Spleen (tissue), 7 donors: ENCODE results near the gene ATOH8.

Experiments
- POLR2A ChIP-seq, 3 donors: fragments of 450-650 bp; IDR thresholded peaks; one replicate each; pipeline ENCODE4 v1.5.1; 2017; ENCODE audit warnings: antibody characterized with exemption in 3 of 3, mild to moderate bottlenecking in 1 of 3
- POLR2AphosphoS5 ChIP-seq, 3 donors: sonication (generic); formaldehyde crosslinking; IDR thresholded peaks; one replicate each; pipeline ENCODE4 v1.5.1; 2017; ENCODE audit warnings: antibody characterized with exemption in 3 of 3
- TF ChIP-seq, protein P1 (sequence below), 11 experiments: fragments of 200-600 bp in 7 of 11; fragments of 450-650 bp in 4 of 11; sonication (generic) in 4 of 11; IDR thresholded peaks in 8 of 11; conservative IDR thresholded peaks in 3 of 11; 1 replicate in 7 of 11; 2 replicates in 4 of 11; pipeline versions ENCODE4 v1.4.0 to v1.8.0; 2016 to 2021; ENCODE audit warnings: antibody characterized with exemption in 11 of 11, inconsistent platforms in 4 of 11, mild to moderate bottlenecking in 1 of 11
- donor health status: DM: no; HTN: no; CAD: no; lungs with moderate emphysema.
- donor health status: DM: no; HTN: no; CAD: no.
- donor health status: DM: no; HTN: no; CAD: no.

- TF ChIP-seq, protein P1, sequence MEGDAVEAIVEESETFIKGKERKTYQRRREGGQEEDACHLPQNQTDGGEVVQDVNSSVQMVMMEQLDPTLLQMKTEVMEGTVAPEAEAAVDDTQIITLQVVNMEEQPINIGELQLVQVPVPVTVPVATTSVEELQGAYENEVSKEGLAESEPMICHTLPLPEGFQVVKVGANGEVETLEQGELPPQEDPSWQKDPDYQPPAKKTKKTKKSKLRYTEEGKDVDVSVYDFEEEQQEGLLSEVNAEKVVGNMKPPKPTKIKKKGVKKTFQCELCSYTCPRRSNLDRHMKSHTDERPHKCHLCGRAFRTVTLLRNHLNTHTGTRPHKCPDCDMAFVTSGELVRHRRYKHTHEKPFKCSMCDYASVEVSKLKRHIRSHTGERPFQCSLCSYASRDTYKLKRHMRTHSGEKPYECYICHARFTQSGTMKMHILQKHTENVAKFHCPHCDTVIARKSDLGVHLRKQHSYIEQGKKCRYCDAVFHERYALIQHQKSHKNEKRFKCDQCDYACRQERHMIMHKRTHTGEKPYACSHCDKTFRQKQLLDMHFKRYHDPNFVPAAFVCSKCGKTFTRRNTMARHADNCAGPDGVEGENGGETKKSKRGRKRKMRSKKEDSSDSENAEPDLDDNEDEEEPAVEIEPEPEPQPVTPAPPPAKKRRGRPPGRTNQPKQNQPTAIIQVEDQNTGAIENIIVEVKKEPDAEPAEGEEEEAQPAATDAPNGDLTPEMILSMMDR (IDR thresholded peaks at IDR 0.05 in 8 of 11, conservative IDR thresholded peaks at IDR 0.05 in 3 of 11) = no peak
- no peak for TF ChIP-seq POLR2A (IDR thresholded peaks at IDR 0.05)
- TF ChIP-seq POLR2AphosphoS5 (IDR thresholded peaks at IDR 0.05) = no peak
These were observed 30.0 kb downstream of the ATOH8 start for GRCh38 chr2:85783796-85784195.
